Measurements from ENCODE around the gene SREK1.

Gene SREK1

DNA sequence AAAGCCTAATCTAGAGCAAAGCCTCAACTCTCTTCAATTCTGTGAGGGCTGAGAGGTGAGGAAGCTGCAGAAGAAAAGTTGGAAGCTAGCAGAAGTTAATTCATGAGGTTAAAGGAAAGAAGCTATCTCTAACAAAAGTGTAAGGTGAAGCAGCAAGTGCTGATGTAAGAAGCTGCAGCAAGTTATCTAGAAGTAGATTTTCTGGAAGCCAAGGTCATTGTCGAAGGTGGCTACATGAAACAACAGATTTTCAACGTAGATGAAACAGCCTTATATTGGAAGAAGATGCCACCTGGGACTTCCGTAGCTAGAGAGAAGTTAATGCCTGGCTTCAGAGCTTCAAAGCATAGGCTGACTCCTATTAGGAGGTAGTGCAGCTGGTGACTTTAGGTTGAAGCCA, 42.0 kb downstream of the SREK1 start:
- TF ChIP-seq TCF12 (IDR thresholded peaks at IDR 0.05; ENCODE audit: low read depth) = no peak
- no peak for TF ChIP-seq ZBTB7A (IDR thresholded peaks at IDR 0.05; ENCODE audit: low read depth)
- no peak for TF ChIP-seq YY1 (IDR thresholded peaks at IDR 0.05; ENCODE audit: low read depth)
- TF ChIP-seq, protein P1, sequence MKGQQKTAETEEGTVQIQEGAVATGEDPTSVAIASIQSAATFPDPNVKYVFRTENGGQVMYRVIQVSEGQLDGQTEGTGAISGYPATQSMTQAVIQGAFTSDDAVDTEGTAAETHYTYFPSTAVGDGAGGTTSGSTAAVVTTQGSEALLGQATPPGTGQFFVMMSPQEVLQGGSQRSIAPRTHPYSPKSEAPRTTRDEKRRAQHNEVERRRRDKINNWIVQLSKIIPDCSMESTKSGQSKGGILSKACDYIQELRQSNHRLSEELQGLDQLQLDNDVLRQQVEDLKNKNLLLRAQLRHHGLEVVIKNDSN (IDR thresholded peaks at IDR 0.05) = no peak
- TF ChIP-seq, protein P2, sequence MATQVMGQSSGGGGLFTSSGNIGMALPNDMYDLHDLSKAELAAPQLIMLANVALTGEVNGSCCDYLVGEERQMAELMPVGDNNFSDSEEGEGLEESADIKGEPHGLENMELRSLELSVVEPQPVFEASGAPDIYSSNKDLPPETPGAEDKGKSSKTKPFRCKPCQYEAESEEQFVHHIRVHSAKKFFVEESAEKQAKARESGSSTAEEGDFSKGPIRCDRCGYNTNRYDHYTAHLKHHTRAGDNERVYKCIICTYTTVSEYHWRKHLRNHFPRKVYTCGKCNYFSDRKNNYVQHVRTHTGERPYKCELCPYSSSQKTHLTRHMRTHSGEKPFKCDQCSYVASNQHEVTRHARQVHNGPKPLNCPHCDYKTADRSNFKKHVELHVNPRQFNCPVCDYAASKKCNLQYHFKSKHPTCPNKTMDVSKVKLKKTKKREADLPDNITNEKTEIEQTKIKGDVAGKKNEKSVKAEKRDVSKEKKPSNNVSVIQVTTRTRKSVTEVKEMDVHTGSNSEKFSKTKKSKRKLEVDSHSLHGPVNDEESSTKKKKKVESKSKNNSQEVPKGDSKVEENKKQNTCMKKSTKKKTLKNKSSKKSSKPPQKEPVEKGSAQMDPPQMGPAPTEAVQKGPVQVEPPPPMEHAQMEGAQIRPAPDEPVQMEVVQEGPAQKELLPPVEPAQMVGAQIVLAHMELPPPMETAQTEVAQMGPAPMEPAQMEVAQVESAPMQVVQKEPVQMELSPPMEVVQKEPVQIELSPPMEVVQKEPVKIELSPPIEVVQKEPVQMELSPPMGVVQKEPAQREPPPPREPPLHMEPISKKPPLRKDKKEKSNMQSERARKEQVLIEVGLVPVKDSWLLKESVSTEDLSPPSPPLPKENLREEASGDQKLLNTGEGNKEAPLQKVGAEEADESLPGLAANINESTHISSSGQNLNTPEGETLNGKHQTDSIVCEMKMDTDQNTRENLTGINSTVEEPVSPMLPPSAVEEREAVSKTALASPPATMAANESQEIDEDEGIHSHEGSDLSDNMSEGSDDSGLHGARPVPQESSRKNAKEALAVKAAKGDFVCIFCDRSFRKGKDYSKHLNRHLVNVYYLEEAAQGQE (IDR thresholded peaks at IDR 0.05; ENCODE audit: low read depth) = no peak
- TF ChIP-seq TAF1 (IDR thresholded peaks at IDR 0.05; ENCODE audit: low read depth) = no peak
- no peak for TF ChIP-seq TEAD4 (IDR thresholded peaks at IDR 0.05)
- TF ChIP-seq EP300 (IDR thresholded peaks at IDR 0.05; ENCODE audit: borderline replicate concordance) = no peak
- no peak for TF ChIP-seq NFIC (IDR thresholded peaks at IDR 0.05)
- no peak for TF ChIP-seq CEBPB (IDR thresholded peaks at IDR 0.05)
- TF ChIP-seq CREB1 (IDR thresholded peaks at IDR 0.05; ENCODE audit: low read depth) = no peak
- TF ChIP-seq, protein P3, sequence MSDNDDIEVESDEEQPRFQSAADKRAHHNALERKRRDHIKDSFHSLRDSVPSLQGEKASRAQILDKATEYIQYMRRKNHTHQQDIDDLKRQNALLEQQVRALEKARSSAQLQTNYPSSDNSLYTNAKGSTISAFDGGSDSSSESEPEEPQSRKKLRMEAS (IDR thresholded peaks at IDR 0.05) = no peak
- TF ChIP-seq RAD21 (IDR thresholded peaks at IDR 0.05; ENCODE audit: low read depth) = no peak
- TF ChIP-seq FOXM1 (IDR thresholded peaks at IDR 0.05; ENCODE audit: borderline replicate concordance, low read depth) = no peak
- no peak for TF ChIP-seq EGR1 (IDR thresholded peaks at IDR 0.05)

DNA sequence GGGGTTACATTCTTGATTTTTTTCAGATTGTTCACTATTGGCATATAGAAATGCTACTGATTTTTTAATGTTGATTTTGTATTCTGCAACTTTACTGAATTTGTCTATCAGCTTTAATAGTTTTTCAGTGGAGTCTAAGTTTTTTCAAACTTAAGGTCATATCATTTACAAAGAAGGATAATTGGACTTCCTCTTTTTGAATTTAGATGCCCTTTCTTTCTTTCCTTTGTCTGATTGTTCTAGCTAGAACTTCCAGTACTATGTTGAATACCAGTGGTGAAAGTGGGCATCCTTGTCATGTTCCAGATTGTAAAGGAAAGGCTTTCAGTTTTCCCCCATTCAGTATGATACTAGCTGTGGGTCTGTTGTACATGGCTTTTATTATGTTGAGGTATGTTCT, 49.3 kb downstream of the SREK1 start:
- TF ChIP-seq, protein P2 (IDR thresholded peaks at IDR 0.05; ENCODE audit: low read depth) = no peak
- TF ChIP-seq FOXM1 (IDR thresholded peaks at IDR 0.05; ENCODE audit: borderline replicate concordance, low read depth) (no peak), NFIC (IDR thresholded peaks at IDR 0.05) (no peak), YY1 (IDR thresholded peaks at IDR 0.05; ENCODE audit: low read depth) (no peak), CREB1 (IDR thresholded peaks at IDR 0.05; ENCODE audit: low read depth) (no peak), EGR1 (IDR thresholded peaks at IDR 0.05) (no peak), CEBPB (IDR thresholded peaks at IDR 0.05) (no peak), RAD21 (IDR thresholded peaks at IDR 0.05; ENCODE audit: low read depth) (no peak), TEAD4 (IDR thresholded peaks at IDR 0.05) (no peak), TAF1 (IDR thresholded peaks at IDR 0.05; ENCODE audit: low read depth) (no peak), TCF12 (IDR thresholded peaks at IDR 0.05; ENCODE audit: low read depth) (no peak), EP300 (IDR thresholded peaks at IDR 0.05; ENCODE audit: borderline replicate concordance) (no peak), ZBTB7A (IDR thresholded peaks at IDR 0.05; ENCODE audit: low read depth) (no peak)
- TF ChIP-seq, protein P3 (IDR thresholded peaks at IDR 0.05) = no peak
- TF ChIP-seq, protein P1 (IDR thresholded peaks at IDR 0.05) = no peak

DNA sequence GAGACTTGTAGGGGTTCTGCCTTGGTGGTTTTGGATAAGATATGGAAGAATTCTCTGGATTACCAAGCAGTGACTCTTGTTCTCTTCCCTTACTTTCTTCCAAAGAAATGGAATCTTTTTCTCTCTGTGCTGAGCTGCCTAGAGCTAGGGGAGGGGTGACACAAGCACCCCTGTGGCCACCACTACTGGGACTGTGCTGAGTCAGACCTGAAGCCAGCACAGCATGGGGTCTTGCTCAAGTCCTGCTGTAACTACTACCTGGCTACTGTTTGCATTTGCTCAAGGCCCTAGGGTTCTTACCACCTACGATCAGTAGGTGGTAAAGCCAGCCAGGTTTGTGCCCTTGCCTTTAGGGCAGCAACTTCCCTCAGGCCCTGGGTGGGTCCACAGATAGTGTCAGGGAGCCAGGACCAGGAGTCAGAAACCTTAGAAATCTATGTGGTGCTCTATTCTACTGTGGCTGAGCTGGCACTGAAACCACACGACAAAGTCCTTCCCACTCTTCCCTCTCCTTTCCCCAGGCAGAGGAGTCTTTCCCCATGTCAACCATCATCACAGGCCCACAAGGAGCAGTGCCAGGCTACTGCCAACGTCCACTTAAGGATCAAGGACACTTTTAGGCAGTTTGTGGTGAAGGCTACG, 53.8 kb downstream of the SREK1 start:
- TF ChIP-seq CEBPB (IDR thresholded peaks at IDR 0.05) (peak; percentile 67), NFIC (IDR thresholded peaks at IDR 0.05) (no peak)
- TF ChIP-seq, protein P2 (IDR thresholded peaks at IDR 0.05; ENCODE audit: low read depth) = no peak

DNA sequence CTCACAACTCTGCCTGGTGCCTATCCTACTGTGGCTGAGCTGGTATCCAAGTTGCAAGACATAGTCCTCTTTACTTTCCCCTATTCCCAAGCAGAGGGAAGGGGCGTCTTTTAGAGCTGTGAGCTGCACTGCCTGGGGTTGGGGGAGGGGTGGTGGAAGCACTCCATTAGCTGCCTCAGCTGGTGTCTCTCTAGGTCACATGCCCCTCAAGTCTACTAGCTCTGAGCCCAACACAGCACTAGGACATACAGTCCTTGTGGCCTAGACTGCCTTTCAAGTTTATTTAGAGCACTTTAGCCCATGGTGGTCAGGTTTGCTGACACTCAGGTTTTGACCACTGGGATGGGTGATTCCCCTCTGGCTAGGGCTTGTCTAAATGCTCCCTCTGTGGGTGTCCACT, 54.7 kb downstream of the SREK1 start:
- no peak for TF ChIP-seq TAF1 (IDR thresholded peaks at IDR 0.05; ENCODE audit: low read depth)

DNA sequence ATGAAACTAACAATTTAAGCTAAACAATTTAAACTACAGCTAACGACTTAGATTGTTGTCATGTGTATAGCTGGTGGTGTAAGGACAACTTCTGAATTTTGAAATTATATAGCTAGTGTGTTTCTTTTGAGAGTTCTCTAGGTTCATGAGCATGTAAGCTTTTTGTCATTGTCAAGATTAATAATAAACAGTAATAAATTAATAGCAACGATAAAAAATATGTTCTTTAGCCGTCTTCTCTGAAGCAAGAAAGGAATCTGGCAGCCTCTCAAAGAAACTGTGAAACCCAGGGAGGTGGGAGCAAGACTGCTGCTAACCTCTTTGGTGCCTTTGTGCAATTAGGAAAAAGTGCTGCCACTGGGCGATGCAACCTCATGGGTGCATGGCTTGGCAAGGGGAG, 59.4 kb downstream of the SREK1 start:
- TF ChIP-seq, protein P2 (IDR thresholded peaks at IDR 0.05; ENCODE audit: low read depth) = no peak
- TF ChIP-seq TCF12 (IDR thresholded peaks at IDR 0.05; ENCODE audit: low read depth) = no peak
- no peak for TF ChIP-seq YY1 (IDR thresholded peaks at IDR 0.05; ENCODE audit: low read depth)
- TF ChIP-seq FOXM1 (IDR thresholded peaks at IDR 0.05; ENCODE audit: borderline replicate concordance, low read depth) = no peak
- TF ChIP-seq, protein P3 (IDR thresholded peaks at IDR 0.05) = no peak
- TF ChIP-seq EP300 (IDR thresholded peaks at IDR 0.05; ENCODE audit: borderline replicate concordance) = no peak
- TF ChIP-seq CEBPB (IDR thresholded peaks at IDR 0.05) = no peak
- no peak for TF ChIP-seq EGR1 (IDR thresholded peaks at IDR 0.05)
- TF ChIP-seq, protein P1 (IDR thresholded peaks at IDR 0.05) = no peak
- no peak for TF ChIP-seq NFIC (IDR thresholded peaks at IDR 0.05)
- no peak for TF ChIP-seq TEAD4 (IDR thresholded peaks at IDR 0.05)
- no peak for TF ChIP-seq TAF1 (IDR thresholded peaks at IDR 0.05; ENCODE audit: low read depth)
- TF ChIP-seq CREB1 (IDR thresholded peaks at IDR 0.05; ENCODE audit: low read depth) = no peak

Measured in Ishikawa (cell line).